GM20000 (cell line): ENCODE measurements around the gene CECR2.

Experiments used
- DNase-seq: peaks from one replicate; pipeline ENCODE4 v3.0.0; 2012; ENCODE audit warnings: low spot score
- CTCF ChIP-seq: IDR thresholded peaks from 2 replicates; pipeline ENCODE4 v1.5.1; 2012; ENCODE audit warnings: mild to moderate bottlenecking, control low read depth; ENCODE audit errors: extremely low read depth, missing control alignments

CECR2 gene

GRCh38 chr22:17348464-17349103 lies 20.7 kb upstream of the CECR2 start:
- DNase-seq: no peak

GRCh38 chr22:17349172-17349571 lies 20.1 kb upstream of the CECR2 start:
- no peak for TF ChIP-seq CTCF
- DNase-seq: no peak

More at GRCh38 chr22:17348464-17349103, 20.7 kb upstream of the CECR2 start:
- no peak for TF ChIP-seq CTCF

- no peak for DNase-seq
- no peak for TF ChIP-seq CTCF
Observed at GRCh38 chr22:17350292-17350691, 19.0 kb upstream of the CECR2 start.

GRCh38 chr22:17352798-17353197 lies 16.5 kb upstream of the CECR2 start:
- DNase-seq: no peak
- no peak for TF ChIP-seq CTCF

GRCh38 chr22:17357688-17358087 lies 11.6 kb upstream of the CECR2 start:
- TF ChIP-seq CTCF: no peak
- DNase-seq: no peak

GRCh38 chr22:17358415-17358814 lies 10.8 kb upstream of the CECR2 start:
- TF ChIP-seq CTCF: no peak
- DNase-seq: no peak

GRCh38 chr22:17359501-17359900 lies 9.8 kb upstream of the CECR2 start:
- DNase-seq: no peak
- no peak for TF ChIP-seq CTCF
